Kasumi-1 (cell line): Measurements from ENCODE around the gene TNFAIP6.
"Not testable (repeated sequence)": the region's sequence is repeated elsewhere in the genome, so short reads cannot be mapped to it uniquely, and the experiment has no call there.

ENCODE experiments used
- DNase-seq, 2 experiments: peaks; one replicate each; lab custom pipeline; 2025; lab: John Stamatoyannopoulos, UW

Gene TNFAIP6

GRCh38 chr2:151357359-151357758, at the start of gene TNFAIP6:
Gene TNFAIP6, plus strand, starts transcription at chr2:151357592. Its CDS starts 75 bp downstream, at chr2:151357667.
- DNase-seq = no peak

DNA sequence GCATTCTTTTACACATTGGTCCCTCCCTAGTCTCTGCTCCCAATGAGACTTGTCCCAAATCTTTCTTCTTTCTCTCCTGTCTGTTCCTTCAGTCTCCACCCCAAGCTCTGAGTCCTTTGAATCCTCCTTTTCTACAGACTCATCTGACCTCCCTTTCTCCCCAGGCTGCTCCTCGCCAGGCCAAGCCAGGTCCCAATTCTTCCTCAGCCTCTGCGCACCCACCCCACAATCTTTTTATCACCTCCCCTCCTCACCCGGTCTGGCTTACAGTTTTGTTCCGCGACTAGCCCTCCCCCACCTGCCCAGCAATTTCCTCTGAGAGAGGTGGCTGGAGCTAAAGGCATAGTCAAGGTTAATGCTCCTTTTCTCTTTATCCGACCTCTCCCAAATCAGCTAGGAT, 47.1 kb upstream of the TNFAIP6 start:
- not testable (repeated sequence) for DNase-seq

DNA sequence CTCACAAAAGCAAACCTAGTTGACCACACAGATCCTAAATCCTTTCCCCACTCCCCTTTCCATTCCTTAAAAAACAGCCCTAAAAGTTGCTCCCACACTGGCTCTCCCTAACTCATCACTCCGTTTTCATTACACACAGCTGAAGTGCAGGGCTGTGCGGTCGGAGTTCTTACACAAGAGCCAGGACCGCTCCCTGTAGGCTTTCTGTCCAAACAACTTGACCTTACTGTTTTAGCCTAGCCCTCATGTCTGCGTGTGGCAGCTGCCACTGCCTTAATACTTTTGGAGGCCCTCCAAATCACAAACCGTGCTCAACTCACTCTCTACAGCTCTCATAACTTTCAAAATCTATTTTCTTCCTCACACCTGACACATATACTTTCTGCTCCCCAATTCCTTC, 45.0 kb upstream of the TNFAIP6 start:
- not testable (repeated sequence) for DNase-seq

GRCh38 chr2:151315381-151315903, 42.0 kb upstream of the TNFAIP6 start:
- no peak for DNase-seq

DNA sequence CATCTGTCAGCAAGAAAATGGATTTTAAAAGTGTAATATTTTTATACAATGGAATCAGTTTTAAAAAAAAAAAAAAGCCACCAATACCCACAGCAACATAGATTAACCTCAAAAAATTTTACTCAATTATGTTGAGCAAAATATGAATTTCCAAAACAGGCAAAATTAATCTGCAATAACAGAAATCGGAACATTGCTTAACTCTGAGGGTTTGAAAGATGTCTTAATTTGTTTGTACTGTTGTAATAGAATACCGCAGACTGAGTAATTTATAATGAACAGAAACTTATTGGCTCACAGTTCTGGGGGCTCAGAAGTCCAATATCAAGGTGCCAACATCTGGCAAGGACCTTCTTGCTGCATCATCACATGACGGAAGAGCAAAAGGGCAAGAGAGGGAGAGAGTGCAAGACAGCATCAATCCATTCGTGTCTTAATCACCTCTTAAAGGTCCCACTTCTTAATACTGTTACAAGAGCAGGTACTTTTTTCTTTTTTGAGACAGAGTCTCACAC, 31.8 kb upstream of the TNFAIP6 start:
- DNase-seq = no peak

- no peak for DNase-seq
Measured at GRCh38 chr2:151326554-151326953, 30.8 kb upstream of the TNFAIP6 start.

- DNase-seq = no peak
Measured at GRCh38 chr2:151329998-151330397, 27.4 kb upstream of the TNFAIP6 start.

DNA sequence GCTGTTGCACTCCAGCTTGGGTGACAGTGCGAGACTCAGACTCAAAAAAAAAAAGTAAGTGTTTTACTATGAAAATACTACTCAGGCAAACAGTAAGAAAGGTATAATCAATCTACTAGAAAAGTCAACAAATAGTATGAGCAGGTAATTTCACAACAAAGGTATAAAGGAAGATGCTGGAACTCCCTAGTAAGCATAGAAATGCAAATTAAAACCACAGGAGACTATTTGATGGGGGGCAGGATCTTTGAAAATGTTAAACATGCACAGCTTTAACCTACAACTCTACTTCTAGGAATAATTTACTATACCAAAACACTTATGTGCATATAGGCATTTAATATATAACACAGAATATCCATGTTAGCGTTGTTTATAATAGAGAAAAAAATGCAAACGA, 24.3 kb upstream of the TNFAIP6 start:
- no peak for DNase-seq

- no peak for DNase-seq
Measured at GRCh38 chr2:151334082-151334815, 23.1 kb upstream of the TNFAIP6 start.

DNA sequence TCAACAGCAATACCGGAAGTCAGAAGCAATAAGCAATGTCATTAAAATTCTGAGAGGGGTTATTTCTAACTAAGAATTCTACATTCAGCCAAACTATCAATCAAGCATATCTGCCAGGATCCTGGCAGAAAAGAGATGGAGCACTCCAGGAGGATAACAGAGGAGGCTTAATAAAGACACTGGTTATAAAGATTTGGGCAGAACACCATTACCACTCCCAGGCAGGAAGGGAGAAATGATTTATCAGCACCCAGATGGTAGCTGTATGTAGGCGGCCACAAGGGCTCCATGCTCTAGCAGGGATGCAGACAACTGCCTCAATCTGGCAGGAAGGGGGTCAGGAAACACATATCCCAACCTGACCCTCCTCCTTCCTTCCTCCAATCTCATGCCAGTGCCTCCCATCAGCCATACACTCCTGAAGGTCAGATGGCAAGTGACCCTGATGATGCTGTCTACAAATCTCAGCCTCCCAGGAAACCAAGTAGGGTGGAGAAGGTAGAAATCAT, 20.5 kb upstream of the TNFAIP6 start:
- no peak for DNase-seq

- no peak for DNase-seq
Measured at GRCh38 chr2:151337643-151338042, 19.7 kb upstream of the TNFAIP6 start.

- DNase-seq = no peak
Measured at GRCh38 chr2:151338115-151338514, 19.3 kb upstream of the TNFAIP6 start.

GRCh38 chr2:151343073-151343472, 14.3 kb upstream of the TNFAIP6 start:
- DNase-seq = no peak

DNA sequence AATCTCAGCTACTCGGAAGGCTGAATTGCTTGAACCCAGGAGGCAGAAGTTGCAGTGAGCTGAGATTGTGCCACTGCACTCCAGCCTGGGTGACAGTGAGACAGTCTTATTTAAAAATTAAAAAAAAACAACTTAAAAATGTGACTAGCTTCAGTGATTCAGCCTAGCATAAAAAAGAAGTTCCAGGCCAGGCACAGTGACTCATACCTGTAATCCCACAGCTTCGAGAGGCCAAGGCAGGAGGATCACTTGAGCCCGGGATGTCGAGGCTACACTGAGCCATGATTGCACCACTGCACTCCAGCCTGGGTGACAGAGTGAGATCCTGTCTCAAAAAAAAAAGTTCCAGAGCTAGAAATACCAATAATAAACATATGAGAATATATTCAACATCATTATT, 13.2 kb upstream of the TNFAIP6 start:
- DNase-seq = not testable (repeated sequence)

DNA sequence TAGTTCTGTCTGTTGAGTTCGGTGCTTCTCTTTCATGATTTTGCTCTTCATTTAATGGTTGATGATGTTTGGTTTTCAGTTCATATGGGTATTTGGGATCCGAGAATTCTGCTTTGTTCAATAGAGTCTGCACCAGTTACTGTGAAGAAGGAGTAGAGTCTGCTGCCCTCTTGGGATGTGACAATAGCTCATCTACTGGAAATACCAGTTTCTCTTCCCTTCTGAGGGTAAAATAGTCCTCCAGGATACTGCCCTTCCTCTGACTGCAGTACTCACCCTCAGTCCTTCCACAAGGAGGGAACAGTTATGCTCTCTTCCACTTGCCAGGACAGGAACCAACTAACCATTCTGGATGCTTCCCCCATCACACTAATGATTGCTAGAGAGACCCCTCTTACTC, 12.5 kb upstream of the TNFAIP6 start:
- DNase-seq = no peak

DNA sequence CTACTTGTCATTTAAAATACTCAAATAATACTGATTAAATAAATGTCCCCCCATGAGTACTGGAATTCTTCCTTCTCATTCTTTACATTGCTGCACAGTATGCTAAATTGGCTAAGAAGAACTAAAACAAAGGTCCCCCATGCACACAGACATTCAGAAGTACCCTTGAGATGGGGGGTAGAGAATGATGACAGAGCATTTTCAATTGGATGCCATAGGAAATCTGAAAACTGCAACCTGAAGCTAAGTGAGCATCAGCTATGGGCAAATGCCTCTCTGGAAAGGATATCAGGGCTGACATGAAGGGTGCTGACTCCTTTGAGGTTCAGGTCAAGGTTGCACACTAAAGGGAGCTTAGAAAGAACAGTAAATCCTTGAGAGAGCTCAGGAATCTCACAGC, 10.1 kb upstream of the TNFAIP6 start:
- DNase-seq = no peak

DNA sequence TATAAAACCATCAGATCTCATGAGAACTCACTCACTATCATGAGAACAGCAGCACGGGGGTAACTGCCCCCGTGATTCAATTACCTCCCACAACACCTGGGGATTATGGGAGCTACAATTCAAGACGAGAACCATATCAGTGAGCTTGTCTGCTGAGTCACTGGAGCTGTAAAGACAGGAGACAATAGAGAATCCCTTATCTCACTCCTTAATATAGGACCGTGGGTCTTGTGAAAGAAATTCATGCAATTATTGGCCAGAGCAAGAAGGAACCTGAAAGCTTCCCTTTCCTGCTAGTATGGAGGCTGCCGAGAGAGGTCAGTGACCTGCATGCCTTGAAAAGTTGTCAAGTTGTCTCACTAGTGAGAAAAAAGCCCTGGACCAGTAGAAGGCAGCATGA, 9.5 kb upstream of the TNFAIP6 start:
- DNase-seq = no peak

- DNase-seq = no peak
Measured at GRCh38 chr2:151350579-151351195, 6.7 kb upstream of the TNFAIP6 start.

DNA sequence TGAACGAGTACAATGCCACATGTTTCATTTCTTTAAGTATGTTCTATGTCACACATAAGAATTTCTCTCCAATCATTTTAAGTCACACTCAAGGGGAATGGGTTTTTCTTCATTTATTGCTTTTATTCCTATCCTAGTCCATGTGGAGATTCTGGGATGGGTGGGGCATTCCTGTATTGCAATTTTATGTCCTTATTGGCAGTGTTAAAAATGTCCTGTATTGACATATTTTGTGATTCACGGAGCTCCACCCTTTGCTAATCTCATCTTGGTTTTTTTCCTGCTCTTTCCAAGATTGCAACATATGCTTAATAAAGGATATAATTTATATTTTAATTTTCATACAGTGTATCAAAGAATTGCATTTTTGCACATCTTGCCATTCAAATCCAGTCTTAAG, 3.4 kb upstream of the TNFAIP6 start:
- no peak for DNase-seq

DNA sequence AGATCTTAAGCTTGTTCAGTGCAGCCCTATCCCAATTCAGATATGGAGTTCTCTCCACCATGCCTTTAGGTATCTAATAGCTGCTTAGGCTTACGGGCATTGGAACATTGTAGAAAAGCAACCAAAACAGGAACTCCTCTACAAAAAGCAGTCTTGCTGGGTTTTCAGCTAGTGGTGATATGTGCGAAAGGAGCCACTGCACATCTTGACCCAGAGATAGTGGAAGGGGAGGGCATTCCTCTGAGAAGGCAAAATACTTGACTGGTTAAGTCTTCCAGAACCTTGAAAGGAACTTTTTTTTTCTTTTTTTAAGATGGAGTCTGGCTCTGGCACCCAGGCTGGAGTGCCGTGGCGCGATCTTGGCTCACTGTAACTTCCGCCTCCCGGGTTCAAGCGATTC, 2.6 kb upstream of the TNFAIP6 start:
- DNase-seq = no peak

GRCh38 chr2:151358166-151358970, 976 bp downstream of the TNFAIP6 start:
- no peak for DNase-seq

DNA sequence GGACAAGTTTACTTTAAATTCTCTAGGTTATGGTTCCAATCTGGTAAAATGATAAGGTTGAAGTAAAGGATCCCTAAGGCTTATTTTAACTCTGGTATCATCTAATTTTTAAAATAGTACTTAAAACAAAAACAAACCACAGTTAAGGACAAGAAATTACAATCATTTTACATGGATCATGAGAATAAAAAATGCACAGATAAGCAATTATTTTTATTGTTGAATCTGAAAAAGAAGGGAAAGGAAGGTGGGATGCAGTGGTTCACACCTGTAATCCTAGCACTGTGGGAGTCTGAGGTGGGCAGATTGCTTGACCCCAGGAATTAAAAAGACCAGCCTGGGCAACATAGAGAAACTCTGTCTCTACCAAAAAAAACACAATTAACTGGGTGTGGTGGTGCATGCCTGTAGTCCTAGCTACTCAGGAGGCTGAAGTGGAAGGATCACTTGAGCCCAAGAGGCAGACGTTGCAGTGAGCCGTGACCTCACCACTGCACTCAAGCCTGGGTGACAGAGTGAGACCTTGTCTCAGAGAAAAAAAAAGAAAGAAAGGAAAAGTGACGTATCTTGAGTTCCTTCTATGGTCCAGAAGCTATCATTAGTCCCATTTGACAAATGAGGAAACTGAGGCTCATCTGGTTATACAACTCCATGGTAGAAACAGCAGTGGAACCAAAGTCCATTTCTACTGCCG, 2.5 kb downstream of the TNFAIP6 start:
- DNase-seq = no peak
